ENCODE data around the gene C17orf50.
"Not testable (repeated sequence)": the region's sequence is repeated elsewhere in the genome, so short reads cannot be mapped to it uniquely, and the experiment has no call there.

The C17orf50 gene

DNA sequence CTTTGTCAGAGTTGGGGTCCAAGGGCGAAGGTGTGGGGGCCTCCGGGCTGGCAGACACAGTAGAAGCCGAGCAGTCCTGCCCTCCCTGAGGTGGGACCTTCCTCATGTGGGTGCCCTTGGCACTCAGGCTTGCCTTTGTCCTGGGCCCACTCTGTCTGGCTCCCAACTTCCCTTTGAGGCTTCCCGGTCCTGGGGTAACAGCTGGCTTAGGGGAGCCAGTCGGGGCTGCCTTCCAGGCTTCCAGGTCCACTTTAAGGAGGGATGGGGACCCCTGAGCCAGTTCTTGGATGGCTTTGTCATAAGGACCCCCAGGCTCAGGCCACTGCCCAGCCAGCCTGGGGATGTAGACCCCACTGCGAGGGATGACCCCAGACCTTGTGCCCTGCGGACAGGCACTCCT, 15.4 kb upstream of the C17orf50 start:
- Histone ChIP-seq H3K4me1 (ENCODE audit: insufficient read depth, low read length) (no peaks in the 10 kb centered on the region), H3K9me3 (ENCODE audit: insufficient read depth, low read depth, low read length) (peaks cover 4% of the 10 kb centered on the region), H3K36me3 (ENCODE audit: insufficient read depth, low read length) (no peaks in the 10 kb centered on the region), H3K27me3 (ENCODE audit: insufficient read depth, low read length) (peaks cover 42% of the 10 kb centered on the region), H3K9ac (ENCODE audit: low read depth, low read length) (no peak overlapping the region), H3K4me3 (ENCODE audit: low read length) (no peak overlapping the region), H3K27ac (ENCODE audit: low read depth, low read length) (no peak overlapping the region)
- WGBS = 92% methylated on average over 7 of the region's 7 CpGs

DNA sequence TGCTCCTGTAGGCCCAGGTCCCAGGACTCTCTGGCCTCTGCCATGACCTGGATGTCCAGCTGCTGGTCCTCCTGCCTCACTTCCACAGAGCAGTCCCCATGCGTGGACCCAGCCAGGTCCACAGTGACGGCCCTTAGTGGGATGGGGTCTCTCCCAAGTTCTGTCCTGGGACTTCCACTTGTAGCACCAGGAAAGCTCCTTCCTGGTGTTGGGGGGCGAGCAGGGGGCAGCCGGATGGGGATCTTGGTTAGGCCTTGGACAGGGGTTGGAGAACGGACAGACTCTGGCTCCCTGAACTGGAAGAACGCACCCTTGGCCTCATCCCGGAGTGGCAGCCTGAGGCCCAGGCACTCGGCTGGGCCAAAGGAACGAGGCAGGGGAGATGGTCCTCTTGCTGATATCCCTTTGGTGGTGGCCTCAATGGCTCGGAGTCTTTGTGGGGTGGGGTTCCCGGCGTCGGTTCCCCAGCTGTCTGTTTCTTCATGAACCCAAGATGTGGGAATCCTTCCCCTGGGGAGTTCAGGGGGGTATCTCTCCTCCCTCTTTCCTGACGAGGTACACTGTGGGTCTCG, 14.9 kb upstream of the C17orf50 start:
- Histone ChIP-seq H3K4me1 (ENCODE audit: insufficient read depth, low read length) (no peaks in the 10 kb centered on the region), H3K36me3 (ENCODE audit: insufficient read depth, low read length) (no peaks in the 10 kb centered on the region), H3K27me3 (ENCODE audit: insufficient read depth, low read length) (peaks cover 42% of the 10 kb centered on the region), H3K4me3 (ENCODE audit: low read length) (no peak overlapping the region), H3K9ac (ENCODE audit: low read depth, low read length) (no peak overlapping the region), H3K27ac (ENCODE audit: low read depth, low read length) (no peak overlapping the region), H3K9me3 (ENCODE audit: insufficient read depth, low read depth, low read length) (no peaks in the 10 kb centered on the region)
- 91% methylated on average over 15 of the region's 15 CpGs for WGBS

DNA sequence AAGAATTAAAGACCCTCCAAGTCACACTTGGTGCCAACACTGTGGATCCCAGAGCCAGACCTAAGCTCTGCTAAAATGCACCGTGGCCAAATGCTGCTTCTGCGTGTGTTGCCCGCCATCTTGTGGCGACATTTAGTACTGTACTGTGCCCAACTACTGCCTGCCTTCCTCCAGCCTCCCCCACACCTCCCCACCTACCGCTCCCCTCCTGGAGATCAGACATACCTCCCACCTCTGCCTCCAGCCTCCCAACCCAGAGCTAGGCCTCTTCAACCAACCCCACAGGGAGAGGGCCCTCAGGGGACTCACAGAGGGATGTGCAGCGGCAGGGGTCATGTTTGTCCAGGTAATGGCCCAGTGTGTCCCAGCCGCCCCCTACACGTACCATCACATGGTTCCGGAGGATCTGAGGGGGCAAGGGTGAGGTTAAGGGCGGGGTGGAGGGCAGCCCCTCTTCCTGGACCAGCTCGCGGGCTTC, 13.1 kb upstream of the C17orf50 start:
- 49% methylated on average over 12 of the region's 12 CpGs for WGBS
- no peak overlapping the region for H3K9ac ChIP-seq (ENCODE audit: low read depth, low read length)

DNA sequence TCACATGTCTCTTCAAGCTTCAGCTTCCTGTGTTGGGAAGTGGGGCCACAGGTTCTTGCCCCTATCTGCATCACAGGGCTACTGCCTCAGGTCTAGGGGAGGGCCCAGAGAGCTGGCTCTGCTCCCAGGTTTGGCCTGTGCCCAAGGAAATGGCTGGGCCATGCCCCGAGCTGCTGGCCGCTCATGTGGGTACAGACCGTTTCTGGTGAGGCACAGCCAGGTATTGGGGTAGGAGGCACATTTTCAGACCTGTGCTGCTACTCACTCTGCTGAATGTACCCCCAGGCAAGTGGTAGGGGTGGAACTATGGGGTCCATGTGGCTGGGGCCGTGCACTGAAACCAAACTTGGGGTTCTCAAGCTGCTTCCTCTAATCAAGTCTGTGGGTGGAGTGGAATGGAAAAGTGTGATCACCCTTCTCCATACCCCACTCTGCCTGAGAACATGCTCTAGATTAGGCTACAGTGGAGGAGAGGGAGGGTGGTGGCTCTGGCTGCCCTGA, 12.3 kb upstream of the C17orf50 start:
- Histone ChIP-seq H3K9me3 (ENCODE audit: insufficient read depth, low read depth, low read length) (no peaks in the 10 kb centered on the region), H3K27ac (ENCODE audit: low read depth, low read length) (no peak overlapping the region), H3K9ac (ENCODE audit: low read depth, low read length) (no peak overlapping the region), H3K27me3 (ENCODE audit: insufficient read depth, low read length) (peaks cover 22% of the 10 kb centered on the region), H3K36me3 (ENCODE audit: insufficient read depth, low read length) (no peaks in the 10 kb centered on the region), H3K4me1 (ENCODE audit: insufficient read depth, low read length) (no peaks in the 10 kb centered on the region), H3K4me3 (ENCODE audit: low read length) (no peak overlapping the region)
- 92% methylated on average over 4 of the region's 4 CpGs for whole genome bisulfite sequencing

More for the DNA sequence above, 13.1 kb upstream of the C17orf50 start:
- peaks cover 27% of the 10 kb centered on the region for H3K27me3 ChIP-seq (ENCODE audit: insufficient read depth, low read length)
- H3K36me3 ChIP-seq (ENCODE audit: insufficient read depth, low read length) = no peaks in the 10 kb centered on the region
- H3K4me1 ChIP-seq (ENCODE audit: insufficient read depth, low read length) = no peaks in the 10 kb centered on the region
- H3K4me3 ChIP-seq (ENCODE audit: low read length) = no peak overlapping the region
- no peak overlapping the region for H3K27ac ChIP-seq (ENCODE audit: low read depth, low read length)
- no peaks in the 10 kb centered on the region for H3K9me3 ChIP-seq (ENCODE audit: insufficient read depth, low read depth, low read length)

DNA sequence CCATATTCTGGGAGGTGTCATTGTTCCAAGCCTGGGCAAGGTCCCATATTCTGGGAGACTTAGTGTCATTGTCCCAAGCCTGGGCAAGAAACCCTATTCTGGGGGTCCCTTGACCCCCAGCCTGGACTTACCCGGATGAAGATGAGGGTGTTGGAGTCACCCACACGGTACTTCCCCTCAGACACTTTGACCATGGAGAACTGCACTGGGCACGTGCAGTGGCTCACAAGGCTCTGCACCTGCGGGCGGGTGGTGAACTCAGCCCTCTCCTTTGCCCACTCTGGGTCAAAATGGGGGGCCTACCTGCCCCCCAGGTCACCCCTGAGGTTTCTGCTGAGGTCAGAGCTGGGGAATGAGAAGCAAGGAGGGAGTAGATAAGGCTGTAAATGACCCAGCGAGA, 11.7 kb upstream of the C17orf50 start:
- H3K27ac ChIP-seq (ENCODE audit: low read depth, low read length) = no peak overlapping the region
- H3K4me3 ChIP-seq (ENCODE audit: low read length) = no peak overlapping the region
- WGBS = 95% methylated on average over 6 of the region's 6 CpGs
- no peak overlapping the region for H3K9ac ChIP-seq (ENCODE audit: low read depth, low read length)
- no peaks in the 10 kb centered on the region for H3K4me1 ChIP-seq (ENCODE audit: insufficient read depth, low read length)
- H3K9me3 ChIP-seq (ENCODE audit: insufficient read depth, low read depth, low read length) = no peaks in the 10 kb centered on the region
- no peaks in the 10 kb centered on the region for H3K36me3 ChIP-seq (ENCODE audit: insufficient read depth, low read length)
- peaks cover 22% of the 10 kb centered on the region for H3K27me3 ChIP-seq (ENCODE audit: insufficient read depth, low read length)

GRCh38 chr17:35749560-35750412, 10.9 kb upstream of the C17orf50 start:
- Histone ChIP-seq H3K27me3 (ENCODE audit: insufficient read depth, low read length) (peaks cover 22% of the 10 kb centered on the region), H3K4me3 (ENCODE audit: low read length) (peak overlapping the region; percentile 26), H3K9ac (ENCODE audit: low read depth, low read length) (no peak overlapping the region), H3K4me1 (ENCODE audit: insufficient read depth, low read length) (no peaks in the 10 kb centered on the region), H3K36me3 (ENCODE audit: insufficient read depth, low read length) (no peaks in the 10 kb centered on the region), H3K9me3 (ENCODE audit: insufficient read depth, low read depth, low read length) (no peaks in the 10 kb centered on the region), H3K27ac (ENCODE audit: low read depth, low read length) (no peak overlapping the region)
- 19% methylated on average over 35 of the region's 35 CpGs for WGBS

- Histone ChIP-seq H3K4me3 (ENCODE audit: low read length) (peak overlapping the region; percentile 26; the same call in 1 of the 2 replicates), H3K9me3 (ENCODE audit: insufficient read depth, low read depth, low read length) (no peaks in the 10 kb centered on the region), H3K36me3 (ENCODE audit: insufficient read depth, low read length) (no peaks in the 10 kb centered on the region), H3K27ac (ENCODE audit: low read depth, low read length) (no peak overlapping the region), H3K9ac (ENCODE audit: low read depth, low read length) (no peak overlapping the region), H3K4me1 (ENCODE audit: insufficient read depth, low read length) (no peaks in the 10 kb centered on the region), H3K27me3 (ENCODE audit: insufficient read depth, low read length) (peaks cover 22% of the 10 kb centered on the region)
- 89% methylated on average over 10 of the region's 10 CpGs for WGBS
These were observed 9.9 kb upstream of the C17orf50 start for GRCh38 chr17:35750526-35751395.

- H3K4me3 ChIP-seq (ENCODE audit: low read length); H3K36me3 ChIP-seq (ENCODE audit: insufficient read depth, low read length); H3K9ac ChIP-seq (ENCODE audit: low read depth, low read length); H3K9me3 ChIP-seq (ENCODE audit: insufficient read depth, low read depth, low read length); H3K27ac ChIP-seq (ENCODE audit: low read depth, low read length); H3K4me1 ChIP-seq (ENCODE audit: insufficient read depth, low read length): not testable (repeated sequence)
- WGBS = 83% methylated on average over 4 of the region's 4 CpGs
- peaks cover 22% of the 10 kb centered on the region for H3K27me3 ChIP-seq (ENCODE audit: insufficient read depth, low read length)
These were observed 9.1 kb upstream of the C17orf50 start for GRCh38 chr17:35751541-35751940.

- H3K27ac ChIP-seq (ENCODE audit: low read depth, low read length) = no peak overlapping the region
- no peaks in the 10 kb centered on the region for H3K9me3 ChIP-seq (ENCODE audit: insufficient read depth, low read depth, low read length)
- no peaks in the 10 kb centered on the region for H3K36me3 ChIP-seq (ENCODE audit: insufficient read depth, low read length)
- H3K9ac ChIP-seq (ENCODE audit: low read depth, low read length) = no peak overlapping the region
- no peaks in the 10 kb centered on the region for H3K4me1 ChIP-seq (ENCODE audit: insufficient read depth, low read length)
- no peak overlapping the region for H3K4me3 ChIP-seq (ENCODE audit: low read length)
- peaks cover 22% of the 10 kb centered on the region for H3K27me3 ChIP-seq (ENCODE audit: insufficient read depth, low read length)
- WGBS = 91% methylated on average over 16 of the region's 16 CpGs
These were observed 8.2 kb upstream of the C17orf50 start for GRCh38 chr17:35752471-35752870.

GRCh38 chr17:35752945-35753764, 7.5 kb upstream of the C17orf50 start, which contains the start of gene GAS2L2:
Gene GAS2L2, minus strand, starts transcription at chr17:35753239. Its CDS starts 389 bp downstream, at chr17:35752850.
- WGBS = 64% methylated on average over 9 of the region's 9 CpGs
- H3K9ac ChIP-seq (ENCODE audit: low read depth, low read length) = no peak within 1 kb of the TSS

More at GRCh38 chr17:35752945-35753764, 7.5 kb upstream of the C17orf50 start, which contains the start of gene GAS2L2:
- H3K36me3 ChIP-seq (ENCODE audit: insufficient read depth, low read length) = no peaks in the 10 kb centered on the region
- H3K27ac ChIP-seq (ENCODE audit: low read depth, low read length) = no peak within 1 kb of the TSS
- H3K9me3 ChIP-seq (ENCODE audit: insufficient read depth, low read depth, low read length) = no peaks in the 10 kb centered on the region
- no peaks in the 10 kb centered on the region for H3K4me1 ChIP-seq (ENCODE audit: insufficient read depth, low read length)
- peaks cover 22% of the 10 kb centered on the region for H3K27me3 ChIP-seq (ENCODE audit: insufficient read depth, low read length)
- no peak within 1 kb of the TSS for H3K4me3 ChIP-seq (ENCODE audit: low read length)
